Endothelial cell of umbilical vein (primary cell): Measurements from ENCODE around the gene PTPRD. TPM values are rescaled to one million over a fixed set of nuclear protein-coding genes. Genes with fewer than 3 reads are reported as not detected.

ENCODE experiments used
- BruUV-seq: library from RNA; stranded (reverse); fragments of 400-500 nt; replicated peaks from 2 replicates; lab custom pipeline; 2021; lab: Mats Ljungman, UMichigan
- CTCF ChIA-PET: fragments of 300-600, 350-600 bp; sonication (Branson Sonifier 250); formaldehyde crosslinking; loops from one replicate; lab custom pipeline; 2021; ENCODE audit warnings: antibody characterized with exemption, inconsistent platforms; lab: Charles Lee
- POLR2A ChIA-PET: fragments of 300-600, 350-600 bp; sonication (Branson Sonifier 250); formaldehyde crosslinking; loops from one replicate; lab custom pipeline; 2021; ENCODE audit warnings: antibody characterized with exemption, inconsistent platforms; lab: Charles Lee
- DNase-seq: peaks from one replicate; pipeline ENCODE4 v3.0.0-alpha.2; 2011; ENCODE audit warnings: low read depth, low spot score
- FAIRE-seq: peaks from 2 replicates; lab custom pipeline; 2011; peaks lifted over from hg19 to GRCh38; lab: Jason Lieb, UNC
- H2AFZ ChIP-seq: 2 replicates; pipeline ENCODE4 v1.6.0; 2012; ENCODE audit warnings: low read depth, low read length, control low read depth, inconsistent platforms
- H3K27ac ChIP-seq: 2 replicates; pipeline ENCODE4 v1.5.1; 2011; ENCODE audit warnings: low read depth, mild to moderate bottlenecking, control low read depth, low read length, moderate library complexity; ENCODE audit not compliant: insufficient read depth
- H3K27me3 ChIP-seq, 2 experiments: 2 replicates each; pipeline versions ENCODE4 v1.6.0 to v1.6.1; 2011; ENCODE audit warnings: low read length in 2 of 2, mixed read lengths in 1 of 2; ENCODE audit not compliant: control insufficient read depth in 2 of 2, insufficient read depth in 2 of 2
- H3K36me3 ChIP-seq, 2 experiments: 2 replicates in 1 of 2; 3 replicates in 1 of 2; pipeline ENCODE4 v1.5.1; 2011; ENCODE audit warnings: low read length in 2 of 2, mild to moderate bottlenecking in 1 of 2, moderate library complexity in 1 of 2; ENCODE audit not compliant: control insufficient read depth in 2 of 2, insufficient read depth in 2 of 2; ENCODE audit errors: extremely low read depth in 1 of 2
- H3K4me1 ChIP-seq: 3 replicates; pipeline ENCODE4 v1.5.1; 2011; ENCODE audit warnings: mild to moderate bottlenecking, low read length; ENCODE audit not compliant: control insufficient read depth, insufficient read depth; ENCODE audit errors: extremely low read depth
- H3K4me2 ChIP-seq: 2 replicates; pipeline ENCODE4 v1.6.1; 2011; ENCODE audit warnings: low read length, control low read depth, mixed read lengths; ENCODE audit not compliant: insufficient read depth
- H3K4me3 ChIP-seq, 3 experiments: fragments of 200-600 bp in 1 of 3; sonication (generic), shearing (Covaris generic) in 1 of 3; replicated peaks in 1 of 3; 2 replicates each; pipeline ENCODE4 v1.5.1; 2011 to 2016; ENCODE audit warnings: control low read depth in 3 of 3, low read length in 3 of 3, mild to moderate bottlenecking in 2 of 3, inconsistent platforms in 1 of 3, low read depth in 1 of 3, moderate library complexity in 1 of 3; ENCODE audit not compliant: insufficient read depth in 1 of 3
- H3K79me2 ChIP-seq: 2 replicates; pipeline ENCODE4 v1.6.0; 2012; ENCODE audit warnings: low read length, inconsistent platforms; ENCODE audit not compliant: control insufficient read depth, insufficient read depth
- H3K9ac ChIP-seq: replicated peaks from 2 replicates; pipeline ENCODE3; 2011; ENCODE audit warnings: low read length, control low read depth; ENCODE audit not compliant: insufficient read depth; ENCODE audit errors: extremely low read depth
- H3K9me1 ChIP-seq: replicated peaks from 3 replicates; pipeline ENCODE4 v1.6.0; 2011; ENCODE audit warnings: mild to moderate bottlenecking, low read length; ENCODE audit not compliant: control insufficient read depth, insufficient read depth; ENCODE audit errors: extremely low read depth
- H3K9me3 ChIP-seq: replicated peaks from 2 replicates; pipeline ENCODE4 v1.5.1; 2012; ENCODE audit warnings: low read length, inconsistent platforms; ENCODE audit not compliant: control insufficient read depth, insufficient read depth
- H4K20me1 ChIP-seq: replicated peaks from 2 replicates; pipeline ENCODE3; 2011; ENCODE audit warnings: mild to moderate bottlenecking, low read length; ENCODE audit not compliant: control insufficient read depth, insufficient read depth; ENCODE audit errors: extremely low read depth
- EZH2 ChIP-seq: IDR thresholded peaks from 2 replicates; pipeline ENCODE4 v1.6.1; 2012; ENCODE audit warnings: borderline replicate concordance, low read depth, mild to moderate bottlenecking, moderate library complexity, low read length, inconsistent platforms; ENCODE audit not compliant: severe bottlenecking
- FOS ChIP-seq: IDR thresholded peaks from 2 replicates; pipeline ENCODE4 v1.6.1; 2011; ENCODE audit warnings: mild to moderate bottlenecking, low read length, moderate library complexity, borderline replicate concordance; ENCODE audit not compliant: insufficient read depth
- GATA2 ChIP-seq: IDR thresholded peaks from 2 replicates; pipeline ENCODE4 v1.7.0; 2011; ENCODE audit warnings: low read depth, mild to moderate bottlenecking, moderate library complexity, mixed read lengths, low read length; ENCODE audit not compliant: insufficient read length, insufficient read depth
- JUN ChIP-seq: IDR thresholded peaks from 2 replicates; pipeline ENCODE4 v1.6.1; 2011; ENCODE audit warnings: borderline replicate concordance, low read depth; ENCODE audit not compliant: insufficient read length, insufficient read depth
- MYC ChIP-seq: IDR thresholded peaks from one replicate; pipeline ENCODE4 v1.6.1; 2011; ENCODE audit warnings: mild to moderate bottlenecking, low read depth, low read length
- POLR2A ChIP-seq: IDR thresholded peaks from 2 replicates; pipeline ENCODE4 v1.6.1; 2012; ENCODE audit warnings: low read depth, mild to moderate bottlenecking, control low read depth, low read length
- POLR2AphosphoS5 ChIP-seq: IDR thresholded peaks from 2 replicates; pipeline ENCODE4 v1.6.1; 2012; ENCODE audit warnings: low read depth, mild to moderate bottlenecking, control low read depth, low read length, moderate library complexity; ENCODE audit not compliant: insufficient read depth
- dilution Hi-C: fragments of 300-500 bp; cut with MboI; formaldehyde crosslinking; loops from one replicate; pipeline ENCODE4 v1.15.0; 2019; ENCODE audit warnings: low sequenced_read_pairs; ENCODE audit not compliant: extremely low pct_ligation_motif_present
- intact Hi-C: fragments of 100-400 bp; cut with micrococcal nuclease; formaldehyde crosslinking; loops from one replicate; pipeline ENCODE4 v1.10.0; 2022
- polyA plus RNA-seq, 4 experiments: library from polyadenylated mRNA; depleted of rRNA in 3 of 4; stranded (reverse) in 3 of 4; unstranded in 1 of 4; fragments of >200 nt; gene quantifications; 2 replicates each; pipeline versions ENCODE4 v1.2.1 to v1.2.3, GENCODE V29; 2011 to 2012; ENCODE audit warnings: missing spikeins in 1 of 4
- total RNA-seq: library from RNA; stranded (reverse); gene quantifications from 2 replicates; pipeline ENCODE4 v1.2.3, GENCODE V29; 2021
- TF ChIP-seq, protein P1 (sequence below): IDR thresholded peaks from 2 replicates; pipeline ENCODE4 v1.6.1; 2011; ENCODE audit not compliant: insufficient read depth, insufficient read length
- TF ChIP-seq, protein P2 (sequence below), 2 donors: IDR thresholded peaks; 1 replicate in 1 of 2; 2 replicates in 1 of 2; pipeline ENCODE4 v1.5.1; 2011; ENCODE audit warnings: low read length in 2 of 2, mild to moderate bottlenecking in 2 of 2, moderate library complexity in 2 of 2, control low read depth in 1 of 2, inconsistent platforms in 1 of 2, low read depth in 1 of 2; ENCODE audit not compliant: insufficient read depth in 1 of 2; ENCODE audit errors: extremely low read depth in 1 of 2

The PTPRD gene
- total and polyA plus RNA-seq, 2 donors (not counting 3 experiments of a cell fraction or from before 2014, with no cell fraction given), result 5.5 to 5.7 TPM

DNA sequence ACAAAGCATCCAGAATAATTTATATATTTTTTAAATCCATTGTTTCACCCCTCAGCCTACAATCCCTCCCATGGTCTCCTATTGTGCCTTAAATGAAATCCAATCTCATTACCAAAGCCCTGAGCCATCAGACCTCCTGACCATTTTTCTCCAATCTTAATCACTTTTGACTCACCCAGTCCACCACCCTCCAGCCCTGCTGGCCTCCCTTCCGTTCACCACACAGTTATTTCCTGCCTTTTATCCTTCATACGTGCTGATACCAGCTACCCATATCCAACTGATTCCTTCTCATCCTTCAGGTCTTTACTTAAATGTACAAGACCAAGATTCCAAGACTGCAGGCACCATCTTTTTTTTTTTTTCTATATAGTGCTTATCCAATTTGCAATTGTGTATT, 1786.5 kb downstream of the PTPRD start:
- Histone ChIP-seq H3K4me3 (no peak overlapping the region), H3K27ac (no peak overlapping the region), H4K20me1 (no peaks in the 10 kb centered on the region), H3K4me1 (no peaks in the 10 kb centered on the region), H3K9ac (no peak overlapping the region), H3K36me3 (no peaks in the 10 kb centered on the region), H3K27me3 (no peaks in the 10 kb centered on the region), H3K9me1 (no peaks in the 10 kb centered on the region), H3K79me2 (no peaks in the 10 kb centered on the region), H3K4me2 (no peak overlapping the region), H2AFZ (no peak overlapping the region), H3K9me3 (no peaks in the 10 kb centered on the region)
- dilution Hi-C loops, result no loop called here
- FAIRE-seq (no peak), DNase-seq (no peak)
- intact Hi-C loops, result no loop called here
- BruUV-seq, result no TSS peak
- POLR2A ChIA-PET, result no interaction called here
- TF ChIP-seq JUN (no peak), MYC (no peak), POLR2AphosphoS5 (no peak), EZH2 (no peak), POLR2A (no peak), GATA2 (no peak), FOS (no peak)
- TF ChIP-seq, protein P1, sequence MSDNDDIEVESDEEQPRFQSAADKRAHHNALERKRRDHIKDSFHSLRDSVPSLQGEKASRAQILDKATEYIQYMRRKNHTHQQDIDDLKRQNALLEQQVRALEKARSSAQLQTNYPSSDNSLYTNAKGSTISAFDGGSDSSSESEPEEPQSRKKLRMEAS, result no peak
- TF ChIP-seq, protein P2, sequence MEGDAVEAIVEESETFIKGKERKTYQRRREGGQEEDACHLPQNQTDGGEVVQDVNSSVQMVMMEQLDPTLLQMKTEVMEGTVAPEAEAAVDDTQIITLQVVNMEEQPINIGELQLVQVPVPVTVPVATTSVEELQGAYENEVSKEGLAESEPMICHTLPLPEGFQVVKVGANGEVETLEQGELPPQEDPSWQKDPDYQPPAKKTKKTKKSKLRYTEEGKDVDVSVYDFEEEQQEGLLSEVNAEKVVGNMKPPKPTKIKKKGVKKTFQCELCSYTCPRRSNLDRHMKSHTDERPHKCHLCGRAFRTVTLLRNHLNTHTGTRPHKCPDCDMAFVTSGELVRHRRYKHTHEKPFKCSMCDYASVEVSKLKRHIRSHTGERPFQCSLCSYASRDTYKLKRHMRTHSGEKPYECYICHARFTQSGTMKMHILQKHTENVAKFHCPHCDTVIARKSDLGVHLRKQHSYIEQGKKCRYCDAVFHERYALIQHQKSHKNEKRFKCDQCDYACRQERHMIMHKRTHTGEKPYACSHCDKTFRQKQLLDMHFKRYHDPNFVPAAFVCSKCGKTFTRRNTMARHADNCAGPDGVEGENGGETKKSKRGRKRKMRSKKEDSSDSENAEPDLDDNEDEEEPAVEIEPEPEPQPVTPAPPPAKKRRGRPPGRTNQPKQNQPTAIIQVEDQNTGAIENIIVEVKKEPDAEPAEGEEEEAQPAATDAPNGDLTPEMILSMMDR (IDR thresholded peaks at IDR 0.05; ENCODE audit: extremely low read depth in 1 of 2, insufficient read depth in 1 of 2, low read depth in 1 of 2, low read length in 2 of 2), result no peak
- CTCF ChIA-PET, result no interaction called here
